Esophagus squamous epithelium (tissue), 5 donors: ENCODE measurements around the gene NUBPL. TPM values are rescaled to one million over a fixed set of nuclear protein-coding genes. Genes with fewer than 3 reads are reported as not detected.

Experiments used
- DNase-seq: peaks from one replicate; lab custom pipeline; 2025; lab: John Stamatoyannopoulos, UW
- H3K27ac ChIP-seq, 4 donors: fragments of 200-600 bp; sonication (generic); one replicate each; pipeline ENCODE4 v1.5.1; 2016 to 2019; ENCODE audit warnings: mild to moderate bottlenecking in 1 of 4
- H3K27me3 ChIP-seq, 4 donors: fragments of 200-600 bp; sonication (generic); 1 replicate in 3 of 4; 2 replicates in 1 of 4; pipeline versions ENCODE4 v1.5.1 to v1.6.0; 2017 to 2021; ENCODE audit warnings: antibody characterized with exemption in 1 of 4
- H3K36me3 ChIP-seq, 3 donors: fragments of 200-600 bp; sonication (generic); one replicate each; pipeline ENCODE4 v1.5.1; 2016 to 2019
- H3K4me1 ChIP-seq, 3 donors: fragments of 200-600 bp; sonication (generic); one replicate each; pipeline ENCODE4 v1.5.1; 2017 to 2019
- H3K4me3 ChIP-seq, 4 donors: fragments of 200-600 bp; sonication (generic); 1 replicate in 3 of 4; 2 replicates in 1 of 4; pipeline ENCODE4 v1.5.1; 2016 to 2019; ENCODE audit warnings: mild to moderate bottlenecking in 2 of 4, moderate library complexity in 1 of 4
- H3K9me3 ChIP-seq, 3 donors: fragments of 200-600 bp; sonication (generic); one replicate each; pipeline ENCODE4 v1.5.1; 2016 to 2019
- CTCF ChIP-seq, 6 experiments: fragments of 450-650 bp in 4 of 6; fragments of 200-600 bp in 2 of 6; sonication (generic) in 2 of 6; IDR thresholded peaks; one replicate each; pipeline ENCODE4 v1.5.1; 2016 to 2019; ENCODE audit warnings: antibody characterized with exemption in 6 of 6, mild to moderate bottlenecking in 4 of 6, moderate library complexity in 4 of 6
- POLR2A ChIP-seq, 4 donors: fragments of 450-650 bp; IDR thresholded peaks; one replicate each; pipeline ENCODE4 v1.6.1; 2017; ENCODE audit warnings: antibody characterized with exemption in 4 of 4, mild to moderate bottlenecking in 4 of 4, moderate library complexity in 3 of 4
- WGBS, 2 donors: methylation state at CpG; one replicate each; pipeline ENCODE4 v1.1.5; 2018; 5-methylcytosine and 5-hydroxymethylcytosine counted together
- intact Hi-C: fragments of 100-400 bp; cut with DNase I; formaldehyde crosslinking; loops from one replicate; pipeline ENCODE4 v1.15.0; 2022
- total RNA-seq, 4 donors: library from RNA; depleted of rRNA; stranded (reverse); fragments of >200 nt; gene quantifications; one replicate each; pipeline ENCODE4 v1.1.0, GENCODE V29; 2016
- donor health status: DM: yes; HTN: yes; CAD: no.

NUBPL gene, protein sequence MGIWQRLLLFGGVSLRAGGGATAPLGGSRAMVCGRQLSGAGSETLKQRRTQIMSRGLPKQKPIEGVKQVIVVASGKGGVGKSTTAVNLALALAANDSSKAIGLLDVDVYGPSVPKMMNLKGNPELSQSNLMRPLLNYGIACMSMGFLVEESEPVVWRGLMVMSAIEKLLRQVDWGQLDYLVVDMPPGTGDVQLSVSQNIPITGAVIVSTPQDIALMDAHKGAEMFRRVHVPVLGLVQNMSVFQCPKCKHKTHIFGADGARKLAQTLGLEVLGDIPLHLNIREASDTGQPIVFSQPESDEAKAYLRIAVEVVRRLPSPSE
- total RNA-seq, result 1 to 10 TPM; 2.9 to 8.4 (median 6.8) TPM

GRCh38 chr14:31561155-31561846, at the start of gene NUBPL:
Gene NUBPL, plus strand, starts transcription at chr14:31561404. Its CDS starts 36 bp downstream, at chr14:31561440.
- intact Hi-C loops, result no loop called here
- Histone ChIP-seq H3K27ac (peak within 1 kb of the TSS; percentile 82 to 92 (median 90)), H3K36me3 (no peaks in the 10 kb centered on the region), H3K4me3 (peak within 1 kb of the TSS; percentile 81 to 93 (median 88)), H3K9me3 (no peaks in the 10 kb centered on the region), H3K27me3 (no peaks in the 10 kb centered on the region), H3K4me1 (peaks cover 0 to 24% (median 0%) of the 10 kb centered on the region in 3 donors)
- peak in 3 of 6 experiments; percentile 10 to 38 (median 15) for TF ChIP-seq CTCF (IDR thresholded peaks at IDR 0.05)
- peak in 2 of 4 donors; percentile 29 to 52 for TF ChIP-seq POLR2A (IDR thresholded peaks at IDR 0.05)
- 0% methylated on average over 22 to 25 of the region's 34 CpGs for WGBS, 2 donors
- DNase-seq, result peak; percentile 70

DNA sequence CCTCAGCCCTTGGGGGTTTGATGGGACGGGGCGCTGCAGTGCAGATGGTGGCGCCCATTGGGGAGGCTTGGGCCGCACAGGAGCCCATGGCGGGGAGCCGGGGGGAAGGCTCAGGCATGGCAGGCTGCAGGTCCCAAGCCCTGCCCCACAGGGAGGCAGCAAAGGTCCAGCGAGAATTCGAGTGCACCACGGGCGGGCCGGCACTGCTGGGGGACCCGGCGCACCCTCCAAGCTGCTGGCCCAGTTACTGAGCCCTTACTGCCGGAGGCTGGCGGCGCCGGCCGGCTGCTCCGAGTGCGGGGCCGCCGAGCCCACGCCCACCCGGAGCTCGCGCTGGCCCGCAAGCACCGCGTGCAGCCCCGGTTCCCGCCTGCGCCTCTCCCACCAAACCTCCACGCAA, 34.1 kb upstream of the NUBPL start:
- TF ChIP-seq CTCF (IDR thresholded peaks at IDR 0.05), result no peak
- TF ChIP-seq POLR2A (IDR thresholded peaks at IDR 0.05), result no peak
- H3K4me3 ChIP-seq, result no peak overlapping the region
- no peaks in the 10 kb centered on the region for H3K27me3 ChIP-seq
- DNase-seq, result no peak
- no peaks in the 10 kb centered on the region for H3K4me1 ChIP-seq
- intact Hi-C loops, result no loop called here
- H3K36me3 ChIP-seq, result no peaks in the 10 kb centered on the region
- WGBS, 2 donors, result no CpG with 5 or more reads among the region's 33 CpGs
- no peak overlapping the region for H3K27ac ChIP-seq
- no peaks in the 10 kb centered on the region for H3K9me3 ChIP-seq

DNA sequence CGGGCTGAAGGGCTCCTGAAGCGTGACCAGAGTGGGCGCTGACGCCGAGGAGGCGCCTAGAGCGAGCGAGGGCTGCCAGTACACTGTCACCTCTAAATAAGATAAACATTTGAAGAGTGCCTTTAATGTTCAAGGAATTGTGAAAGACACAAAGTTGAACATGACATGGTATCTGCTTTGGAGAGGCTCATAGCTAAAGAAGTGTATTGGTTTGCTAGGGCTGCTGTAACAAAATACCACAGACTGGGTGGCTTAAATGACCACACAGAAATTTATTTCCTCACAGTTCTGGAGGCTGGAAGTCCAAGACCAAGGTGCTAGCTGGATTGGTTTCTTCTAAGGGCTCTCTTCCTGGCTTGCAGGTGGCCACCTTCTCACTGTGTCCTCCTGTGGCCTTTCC, 33.7 kb upstream of the NUBPL start:
- H3K4me3 ChIP-seq, result no peak overlapping the region
- H3K27me3 ChIP-seq, result no peaks in the 10 kb centered on the region
- 94 to 96% methylated on average over 5 to 7 of the region's 8 CpGs for WGBS, 2 donors
- no peaks in the 10 kb centered on the region for H3K9me3 ChIP-seq
- no peaks in the 10 kb centered on the region for H3K4me1 ChIP-seq
- no peak for TF ChIP-seq CTCF (IDR thresholded peaks at IDR 0.05)
- no peak for TF ChIP-seq POLR2A (IDR thresholded peaks at IDR 0.05)
- no peak for DNase-seq
- H3K27ac ChIP-seq, result no peak overlapping the region
- intact Hi-C loops, result no loop called here
- H3K36me3 ChIP-seq, result no peaks in the 10 kb centered on the region

DNA sequence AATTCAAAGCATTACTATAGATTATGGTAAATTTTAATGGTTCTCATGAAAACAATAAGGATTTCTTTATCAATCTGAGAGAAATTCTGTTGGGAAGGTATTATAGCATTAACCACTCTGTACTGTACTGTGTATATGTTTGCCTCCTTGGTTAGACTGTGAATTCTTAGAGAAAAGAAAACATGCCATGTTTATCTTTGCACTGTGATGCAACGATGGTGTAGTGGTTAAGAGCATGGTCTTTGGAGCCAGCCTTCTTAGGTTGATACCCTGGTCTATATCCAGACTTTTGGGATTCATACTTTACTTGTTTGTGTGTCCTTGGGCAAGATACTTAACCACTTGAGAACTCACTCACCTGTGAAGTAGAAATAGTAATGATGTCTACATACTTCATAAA, 32.2 kb upstream of the NUBPL start:
- no peak for TF ChIP-seq POLR2A (IDR thresholded peaks at IDR 0.05)
- TF ChIP-seq CTCF (IDR thresholded peaks at IDR 0.05), result no peak
- intact Hi-C loops, result no loop called here
- no peak for DNase-seq
- Histone ChIP-seq H3K36me3 (no peaks in the 10 kb centered on the region), H3K27ac (no peak overlapping the region), H3K4me3 (no peak overlapping the region), H3K9me3 (no peaks in the 10 kb centered on the region), H3K27me3 (no peaks in the 10 kb centered on the region), H3K4me1 (no peaks in the 10 kb centered on the region)
- 54 to 55% methylated on average over 1 of the region's 1 CpG for WGBS, 2 donors

DNA sequence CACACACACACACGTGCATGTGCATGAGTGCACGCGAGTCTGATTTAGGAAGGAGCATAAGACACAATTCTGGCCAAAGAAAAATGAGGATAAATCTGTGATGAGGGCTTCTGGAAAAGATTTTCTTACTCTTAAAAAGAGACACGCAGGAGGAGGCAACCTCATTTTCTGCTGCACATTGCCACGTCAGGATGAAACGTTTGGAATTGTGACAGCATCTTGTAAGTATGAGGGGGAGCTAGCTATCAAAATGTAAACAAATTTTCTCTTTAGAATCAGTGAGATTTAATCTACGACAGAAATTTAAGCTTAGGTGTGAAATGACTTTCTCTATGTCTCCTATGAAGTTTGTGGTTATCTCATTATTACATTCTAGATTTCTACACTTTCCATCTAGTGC, 31.1 kb upstream of the NUBPL start:
- 61% methylated on average over 7 of the region's 7 CpGs for WGBS, 2 donors
- TF ChIP-seq POLR2A (IDR thresholded peaks at IDR 0.05) (no peak), CTCF (IDR thresholded peaks at IDR 0.05) (no peak)
- no peak overlapping the region for H3K4me3 ChIP-seq
- H3K4me1 ChIP-seq, result no peaks in the 10 kb centered on the region
- no peak overlapping the region for H3K27ac ChIP-seq
- no peaks in the 10 kb centered on the region for H3K9me3 ChIP-seq
- intact Hi-C loops, result no loop called here
- DNase-seq, result no peak
- no peaks in the 10 kb centered on the region for H3K36me3 ChIP-seq
- no peaks in the 10 kb centered on the region for H3K27me3 ChIP-seq
